DMS153 treated with DMSO at 0.1 percent for 48 hours (cell line): Measurements from ENCODE around the gene WFDC6.

Experiments
- DNase-seq: peaks from one replicate; lab custom pipeline; 2025; ENCODE audit not compliant: unreplicated experiment; lab: John Stamatoyannopoulos, UW

The WFDC6 gene

GRCh38 chr20:45518282-45518681 lies 21.0 kb downstream of the WFDC6 start:
- no peak for DNase-seq

GRCh38 chr20:45515147-45515913 lies 24.0 kb downstream of the WFDC6 start, which contains the start of gene SPINT3:
TSS of gene SPINT3 (minus strand) at chr20:45515622. CDS start at chr20:45515608, 14 bp downstream.
- DNase-seq = no peak

GRCh38 chr20:45510242-45510862 lies 28.9 kb downstream of the WFDC6 start:
- no peak for DNase-seq

GRCh38 chr20:45509091-45509490 lies 30.2 kb downstream of the WFDC6 start:
- no peak for DNase-seq

- no peak for DNase-seq
Measured at GRCh38 chr20:45508068-45508886, 31.0 kb downstream of the WFDC6 start.

GRCh38 chr20:45507011-45507820 lies 32.1 kb downstream of the WFDC6 start:
- no peak for DNase-seq

- DNase-seq = no peak
Measured at GRCh38 chr20:45506398-45506797, 32.9 kb downstream of the WFDC6 start.

GRCh38 chr20:45503403-45503802 lies 35.9 kb downstream of the WFDC6 start:
- no peak for DNase-seq

GRCh38 chr20:45502561-45502960 lies 36.7 kb downstream of the WFDC6 start:
- DNase-seq = no peak

- DNase-seq = no peak
Measured at GRCh38 chr20:45501600-45501999, 37.7 kb downstream of the WFDC6 start.

- DNase-seq = no peak
Measured at GRCh38 chr20:45500022-45500421, 39.3 kb downstream of the WFDC6 start.

- no peak for DNase-seq
Measured at GRCh38 chr20:45497971-45498494, 41.2 kb downstream of the WFDC6 start.

GRCh38 chr20:45496166-45496565 lies 43.1 kb downstream of the WFDC6 start:
- DNase-seq = no peak

GRCh38 chr20:45495501-45495941 lies 43.8 kb downstream of the WFDC6 start:
- DNase-seq = no peak

- DNase-seq = no peak
Measured at GRCh38 chr20:45489083-45489531, 50.2 kb downstream of the WFDC6 start.

- no peak for DNase-seq
Measured at GRCh38 chr20:45487231-45487635, 52.0 kb downstream of the WFDC6 start.

- DNase-seq = no peak
Measured at GRCh38 chr20:45485388-45485787, 53.9 kb downstream of the WFDC6 start.

GRCh38 chr20:45484676-45485075 lies 54.6 kb downstream of the WFDC6 start:
- no peak for DNase-seq
